Gastrocnemius medialis (tissue), 4 donors: ENCODE results near the gene GPR153.

Experiments
- CTCF ChIP-seq, 5 experiments: fragments of 450-650 bp in 3 of 5; fragments of 200-600 bp in 2 of 5; sonication (generic) in 2 of 5; IDR thresholded peaks in 4 of 5; conservative IDR thresholded peaks in 1 of 5; 1 replicate in 4 of 5; 2 replicates in 1 of 5; pipeline ENCODE4 v1.5.1; 2016 to 2019; ENCODE audit warnings: antibody characterized with exemption in 5 of 5, mild to moderate bottlenecking in 3 of 5, moderate library complexity in 3 of 5
- POLR2A ChIP-seq, 2 donors: fragments of 450-650 bp; IDR thresholded peaks; one replicate each; pipeline ENCODE4 v1.6.1; 2017; ENCODE audit warnings: antibody characterized with exemption in 2 of 2, mild to moderate bottlenecking in 2 of 2, moderate library complexity in 2 of 2

- TF ChIP-seq CTCF (IDR thresholded peaks at IDR 0.05 in 4 of 5, conservative IDR thresholded peaks at IDR 0.05 in 1 of 5) (no peak), POLR2A (IDR thresholded peaks at IDR 0.05) (no peak)
Measured at GRCh38 chr1:6245869-6246496, 14.9 kb downstream of the GPR153 start.
